WTC11 (cell line): ENCODE measurements around the gene BTBD19. TPM values are rescaled to one million over a fixed set of nuclear protein-coding genes. Genes with fewer than 3 reads are reported as not detected.

Source experiments
- ATAC-seq: fragments of 200-7000 bp; cut with Tn5 transposase; 2 replicates; pipeline ENCODE4 v1.10.0; 2021; ENCODE audit warnings: mild to moderate bottlenecking, moderate library complexity
- CTCF ChIA-PET: fragments of 300-600 bp; sonication (Branson Sonifier 250); formaldehyde crosslinking; loops from one replicate; lab custom pipeline; 2021; ENCODE audit warnings: antibody characterized with exemption; lab: Charles Lee
- POLR2A ChIA-PET: fragments of 350-600 bp; sonication (Branson Sonifier 250); formaldehyde crosslinking; loops from one replicate; lab custom pipeline; 2021; ENCODE audit warnings: antibody characterized with exemption; lab: Charles Lee
- DNase-seq: peaks from one replicate; pipeline ENCODE4 v3.0.0; 2021; ENCODE audit warnings: low spot score
- H3K27ac Mint-ChIP-seq: 2 replicates; pipeline ENCODE4 v1.8.0; 2021; ENCODE audit warnings: mixed read lengths
- H3K27me3 Mint-ChIP-seq: 2 replicates; pipeline ENCODE4 v1.8.0; 2021; ENCODE audit warnings: low read depth, mild to moderate bottlenecking, moderate library complexity, mixed read lengths
- H3K36me3 Mint-ChIP-seq: 2 replicates; pipeline ENCODE4 v1.8.0; 2021; ENCODE audit warnings: mixed read lengths
- H3K4me1 Mint-ChIP-seq: 2 replicates; pipeline ENCODE4 v1.8.0; 2022; ENCODE audit warnings: mixed read lengths
- H3K4me3 Mint-ChIP-seq: 2 replicates; pipeline ENCODE4 v1.8.0; 2021; ENCODE audit warnings: mild to moderate bottlenecking, moderate library complexity, mixed read lengths
- H3K9me3 Mint-ChIP-seq: 2 replicates; pipeline ENCODE4 v1.8.0; 2021; ENCODE audit warnings: mixed read lengths
- ATF1 ChIP-seq: sonication (generic); formaldehyde crosslinking; IDR thresholded peaks from 2 replicates; pipeline ENCODE4 v1.8.1; 2023; ENCODE audit warnings: mild to moderate bottlenecking, moderate library complexity, missing genetic modification reagents
- ATF6 ChIP-seq: sonication (generic); formaldehyde crosslinking; IDR thresholded peaks from 2 replicates; pipeline ENCODE4 v1.8.1; 2023; ENCODE audit warnings: mild to moderate bottlenecking, missing genetic modification reagents
- E2F5 ChIP-seq: sonication (generic); formaldehyde crosslinking; IDR thresholded peaks from 2 replicates; pipeline ENCODE4 v1.8.1; 2022; ENCODE audit warnings: mild to moderate bottlenecking, moderate library complexity, missing genetic modification reagents
- ESRRA ChIP-seq: sonication (generic); formaldehyde crosslinking; IDR thresholded peaks from 2 replicates; pipeline ENCODE4 v1.8.1; 2022; ENCODE audit warnings: mild to moderate bottlenecking, missing genetic modification reagents, borderline replicate concordance
- FOXK1 ChIP-seq: sonication (generic); formaldehyde crosslinking; IDR thresholded peaks from 2 replicates; pipeline ENCODE4 v1.8.0; 2022; ENCODE audit warnings: mild to moderate bottlenecking, moderate library complexity, missing genetic modification reagents
- GABPB1 ChIP-seq: sonication (generic); formaldehyde crosslinking; IDR thresholded peaks from 2 replicates; pipeline ENCODE4 v1.8.1; 2023; ENCODE audit warnings: mild to moderate bottlenecking, missing genetic modification reagents
- HMGA2 ChIP-seq: fragments of 250-450 bp; sonication (Bioruptor Pico); IDR thresholded peaks from 2 replicates; pipeline ENCODE4 v1.4.0; 2021; ENCODE audit warnings: mild to moderate bottlenecking, moderate library complexity
- JUN ChIP-seq: sonication (generic); formaldehyde crosslinking; IDR thresholded peaks from 2 replicates; pipeline ENCODE4 v1.8.0; 2023; ENCODE audit warnings: mild to moderate bottlenecking, missing genetic modification reagents
- NFYB ChIP-seq: sonication (generic); formaldehyde crosslinking; conservative IDR thresholded peaks from 2 replicates; pipeline ENCODE4 v1.8.0; 2022; ENCODE audit warnings: low read depth, missing genetic modification reagents
- OVOL2 ChIP-seq: fragments of 250-450 bp; sonication (Bioruptor Pico); IDR thresholded peaks from 2 replicates; pipeline ENCODE4 v1.9.0; 2021; ENCODE audit warnings: mild to moderate bottlenecking, borderline replicate concordance
- PRDM15 ChIP-seq: sonication (generic); formaldehyde crosslinking; IDR thresholded peaks from 2 replicates; pipeline ENCODE4 v1.8.0; 2022; ENCODE audit warnings: missing genetic modification reagents
- TEAD1 ChIP-seq: sonication (generic); formaldehyde crosslinking; IDR thresholded peaks from 2 replicates; pipeline ENCODE4 v1.8.0; 2022; ENCODE audit warnings: mild to moderate bottlenecking, missing genetic modification reagents
- USF1 ChIP-seq: sonication (generic); formaldehyde crosslinking; IDR thresholded peaks from 2 replicates; pipeline ENCODE4 v1.8.0; 2022; ENCODE audit warnings: mild to moderate bottlenecking, missing genetic modification reagents
- ZNF219 ChIP-seq: sonication (generic); formaldehyde crosslinking; IDR thresholded peaks from 2 replicates; pipeline ENCODE4 v1.8.0; 2023; ENCODE audit warnings: missing genetic modification reagents, mild to moderate bottlenecking, borderline replicate concordance
- ZNF232 ChIP-seq: sonication (generic); formaldehyde crosslinking; IDR thresholded peaks from 2 replicates; pipeline ENCODE4 v1.8.0; 2022; ENCODE audit warnings: mild to moderate bottlenecking, missing genetic modification reagents
- ZNF263 ChIP-seq: sonication (generic); formaldehyde crosslinking; IDR thresholded peaks from 2 replicates; pipeline ENCODE4 v1.8.1; 2022; ENCODE audit warnings: low read depth, mild to moderate bottlenecking, moderate library complexity, missing genetic modification reagents
- ZNF396 ChIP-seq: fragments of 250-450 bp; sonication (Bioruptor Pico); IDR thresholded peaks from 2 replicates; pipeline ENCODE4 v1.8.0; 2021; ENCODE audit warnings: mild to moderate bottlenecking, moderate library complexity, borderline replicate concordance
- ZNF425 ChIP-seq: fragments of 250-450 bp; sonication (Bioruptor Pico); conservative IDR thresholded peaks from 2 replicates; pipeline ENCODE4 v1.9.0; 2021; ENCODE audit warnings: mild to moderate bottlenecking
- ZSCAN18 ChIP-seq: fragments of 250-450 bp; sonication (Bioruptor Pico); IDR thresholded peaks from 2 replicates; pipeline ENCODE4 v2.1.2; 2022; ENCODE audit warnings: mild to moderate bottlenecking, moderate library complexity
- total RNA-seq: library from RNA; stranded (reverse); gene quantifications from 3 replicates; pipeline ENCODE4 v1.2.3, GENCODE V29; 2021

BTBD19 gene
- total RNA-seq, 1 experiment from 2014 or later: 1.7 TPM

- H3K4me3 Mint-ChIP-seq: no peak overlapping the region
- H3K9me3 Mint-ChIP-seq: no peaks in the 10 kb centered on the region
- ChIA-PET POLR2A (interaction anchor here (0.6 kb wide), 1 partner anchor 642 kb away, joined by 3 read pairs; no protein-coding TSS in a partner anchor), CTCF (interaction anchor here (1.0 kb wide), 1 partner anchor 67 kb away, joined by 3 read pairs; no protein-coding TSS in a partner anchor)
- DNase-seq (no peak), ATAC-seq (no peak)
- no peak overlapping the region; the same call in 1 of the 2 replicates for H3K27ac Mint-ChIP-seq
- no peaks in the 10 kb centered on the region for H3K27me3 Mint-ChIP-seq
- TF ChIP-seq ZNF425 (CRISPR knock-in tag) (no peak), ZSCAN18 (CRISPR knock-in tag) (no peak), PRDM15 (CRISPR knock-in tag) (no peak), USF1 (CRISPR knock-in tag) (no peak), ZNF232 (CRISPR knock-in tag) (no peak), JUN (CRISPR knock-in tag) (no peak), ATF6 (no peak), ATF1 (CRISPR knock-in tag) (no peak), NFYB (CRISPR knock-in tag) (no peak), ZNF396 (no peak), E2F5 (CRISPR knock-in tag) (no peak), ESRRA (CRISPR knock-in tag) (no peak), GABPB1 (CRISPR knock-in tag) (no peak), ZNF219 (no peak), HMGA2 (CRISPR knock-in tag) (no peak), OVOL2 (CRISPR knock-in tag) (no peak), FOXK1 (CRISPR knock-in tag) (no peak), TEAD1 (no peak), ZNF263 (CRISPR knock-in tag) (no peak)
- TF ChIP-seq, all 79 proteins: peak for 0
- peaks cover 3% of the 10 kb centered on the region; the same call in 1 of the 2 replicates for H3K36me3 Mint-ChIP-seq
- peaks cover 12% of the 10 kb centered on the region for H3K4me1 Mint-ChIP-seq
Observed at GRCh38 chr1:44851308-44851707, 43.0 kb downstream of the BTBD19 start.
